ENCODE measurements around the gene NLGN1.

The NLGN1 gene

DNA sequence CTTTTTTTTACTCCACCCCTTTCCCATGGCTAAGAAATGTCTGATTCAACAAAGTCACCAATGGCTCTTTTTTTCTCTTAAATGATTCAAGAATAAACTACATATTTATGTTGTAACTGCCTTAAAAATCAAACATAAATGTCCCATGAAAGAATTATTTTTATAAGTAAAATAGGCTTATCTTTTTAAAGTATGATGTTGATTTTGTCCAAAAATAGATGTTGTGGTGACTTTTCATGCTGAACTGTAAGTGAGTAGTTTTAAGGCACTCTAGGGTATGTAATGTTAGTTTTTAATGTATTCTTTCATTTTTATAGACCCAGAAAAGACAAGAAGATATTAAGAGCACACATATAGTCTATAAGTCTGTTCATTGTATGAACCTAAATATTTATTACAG, 594.9 kb downstream of the NLGN1 start:
- TF ChIP-seq GATA3 (IDR thresholded peaks at IDR 0.05; ENCODE audit: low read depth, low read length) (no peak), GATA2 (IDR thresholded peaks at IDR 0.05; ENCODE audit: low read depth, low read length) (no peak)

- TF ChIP-seq GATA3 (IDR thresholded peaks at IDR 0.05; ENCODE audit: low read depth, low read length) = no peak
- TF ChIP-seq GATA2 (IDR thresholded peaks at IDR 0.05; ENCODE audit: low read depth, low read length) = no peak
Measured at GRCh38 chr3:173993299-173993698, 595.8 kb downstream of the NLGN1 start.

GRCh38 chr3:174000675-174001074, 603.1 kb downstream of the NLGN1 start:
- TF ChIP-seq GATA3 (IDR thresholded peaks at IDR 0.05; ENCODE audit: low read depth, low read length) = no peak
- no peak for TF ChIP-seq GATA2 (IDR thresholded peaks at IDR 0.05; ENCODE audit: low read depth, low read length)

GRCh38 chr3:174002543-174002942, 605.0 kb downstream of the NLGN1 start:
- no peak for TF ChIP-seq GATA3 (IDR thresholded peaks at IDR 0.05; ENCODE audit: low read depth, low read length)
- no peak for TF ChIP-seq GATA2 (IDR thresholded peaks at IDR 0.05; ENCODE audit: low read depth, low read length)

DNA sequence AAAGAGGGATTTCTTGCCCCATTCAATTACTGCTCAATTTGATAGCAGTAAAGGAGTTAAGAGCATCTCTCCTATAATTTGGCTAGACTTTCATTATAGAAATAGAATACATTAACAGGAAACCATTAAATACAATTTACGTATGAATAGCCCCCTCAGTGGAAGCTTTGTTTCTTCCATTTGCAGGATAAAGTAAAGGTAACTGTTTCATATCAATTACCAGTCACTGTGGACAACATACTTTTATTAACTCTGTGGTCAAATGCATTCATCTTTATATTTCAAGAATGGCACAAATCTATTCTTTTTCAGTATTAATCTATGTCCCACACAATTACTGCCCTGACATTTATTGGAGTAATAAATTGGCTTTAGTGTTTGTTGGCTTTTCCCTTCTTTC, 613.4 kb downstream of the NLGN1 start:
- TF ChIP-seq GATA2 (IDR thresholded peaks at IDR 0.05; ENCODE audit: low read depth, low read length) (no peak), GATA3 (IDR thresholded peaks at IDR 0.05; ENCODE audit: low read depth, low read length) (no peak)

DNA sequence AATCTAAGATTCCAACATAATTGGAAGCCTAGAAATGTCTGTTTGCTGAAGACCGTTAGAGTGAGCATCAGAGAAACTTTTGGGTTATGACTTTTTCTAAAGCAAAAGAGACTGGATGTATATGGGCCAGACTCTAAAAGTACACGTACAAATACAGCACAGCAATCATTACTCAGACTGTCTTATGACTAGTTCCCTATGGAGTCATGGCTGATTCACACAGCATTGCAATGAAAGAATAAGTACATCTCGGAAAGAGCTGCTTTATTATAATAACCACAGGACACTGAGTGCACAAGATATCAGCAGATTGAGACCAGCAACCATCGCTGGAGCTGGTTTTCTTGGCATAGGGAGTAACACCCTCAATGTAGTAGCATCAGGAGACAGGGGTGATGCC, 618.6 kb downstream of the NLGN1 start:
- TF ChIP-seq GATA3 (IDR thresholded peaks at IDR 0.05; ENCODE audit: low read depth, low read length) = no peak
- no peak for TF ChIP-seq GATA2 (IDR thresholded peaks at IDR 0.05; ENCODE audit: low read depth, low read length)

- TF ChIP-seq GATA3 (IDR thresholded peaks at IDR 0.05; ENCODE audit: low read depth, low read length) = no peak
- no peak for TF ChIP-seq GATA2 (IDR thresholded peaks at IDR 0.05; ENCODE audit: low read depth, low read length)
Measured at GRCh38 chr3:174020156-174020555, 622.6 kb downstream of the NLGN1 start.

GRCh38 chr3:174023421-174023820, 625.9 kb downstream of the NLGN1 start:
- TF ChIP-seq GATA2 (IDR thresholded peaks at IDR 0.05; ENCODE audit: low read depth, low read length) (no peak), GATA3 (IDR thresholded peaks at IDR 0.05; ENCODE audit: low read depth, low read length) (no peak)

GRCh38 chr3:174028673-174029072, 631.1 kb downstream of the NLGN1 start:
- TF ChIP-seq GATA2 (IDR thresholded peaks at IDR 0.05; ENCODE audit: low read depth, low read length) (no peak), GATA3 (IDR thresholded peaks at IDR 0.05; ENCODE audit: low read depth, low read length) (no peak)

DNA sequence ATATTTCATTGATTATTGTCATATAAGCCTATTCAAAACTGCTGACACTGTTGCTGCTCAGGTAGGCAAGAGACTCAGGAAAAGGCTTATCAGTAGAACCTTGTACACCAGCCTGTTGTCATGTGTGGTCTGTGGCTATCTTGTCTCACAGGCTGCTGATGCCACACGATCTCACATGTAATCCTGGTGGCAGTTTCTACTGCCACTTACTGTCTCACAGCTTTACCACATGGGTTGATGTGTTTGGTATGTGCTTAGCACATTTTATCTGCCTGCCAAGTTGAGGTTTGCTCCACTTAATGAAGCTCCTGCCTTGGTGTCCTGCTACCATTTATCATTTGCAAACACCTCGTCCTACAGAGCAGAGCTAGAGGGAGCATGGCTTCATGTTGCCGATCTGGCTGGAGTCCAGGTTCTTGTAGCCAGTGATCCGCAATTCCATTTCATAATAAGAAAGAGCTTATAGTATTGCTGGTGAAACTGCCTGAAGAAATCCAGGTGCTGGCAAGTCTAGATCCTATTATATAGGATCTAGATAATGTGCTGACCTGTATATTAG, 637.9 kb downstream of the NLGN1 start:
- TF ChIP-seq GATA3 (IDR thresholded peaks at IDR 0.05; ENCODE audit: low read depth, low read length) (no peak), GATA2 (IDR thresholded peaks at IDR 0.05; ENCODE audit: low read depth, low read length) (no peak)

- TF ChIP-seq GATA3 (IDR thresholded peaks at IDR 0.05; ENCODE audit: low read depth, low read length) (peak; percentile 14; the same call in 1 of the 2 replicates), GATA2 (IDR thresholded peaks at IDR 0.05; ENCODE audit: low read depth, low read length) (no peak)
Measured at GRCh38 chr3:174046311-174046710, 648.8 kb downstream of the NLGN1 start.

- TF ChIP-seq GATA3 (IDR thresholded peaks at IDR 0.05; ENCODE audit: low read depth, low read length) (peak; percentile 86), GATA2 (IDR thresholded peaks at IDR 0.05; ENCODE audit: low read depth, low read length) (peak; percentile 73)
Measured at GRCh38 chr3:174049472-174049871, 651.9 kb downstream of the NLGN1 start.

DNA sequence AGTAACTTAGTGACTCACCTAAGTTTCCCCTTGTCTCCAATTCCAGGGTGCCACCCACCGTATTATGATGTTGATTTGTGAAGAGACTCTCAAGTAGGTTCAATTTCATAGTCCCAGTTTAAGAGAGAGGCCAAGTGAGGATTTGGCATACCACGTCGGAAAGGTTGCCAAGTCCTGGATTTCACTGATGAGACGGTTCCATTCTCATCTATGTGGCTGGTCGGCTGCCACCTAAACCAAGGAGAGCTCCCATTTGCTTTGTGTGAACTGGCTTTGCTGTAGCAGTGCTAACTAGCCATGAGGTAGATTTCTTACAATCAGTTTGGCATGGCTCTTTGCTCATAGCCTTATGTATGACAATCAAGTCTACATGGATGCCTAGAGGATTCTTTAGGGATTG, 653.6 kb downstream of the NLGN1 start:
- TF ChIP-seq GATA3 (IDR thresholded peaks at IDR 0.05; ENCODE audit: low read depth, low read length) (no peak), GATA2 (IDR thresholded peaks at IDR 0.05; ENCODE audit: low read depth, low read length) (no peak)

DNA sequence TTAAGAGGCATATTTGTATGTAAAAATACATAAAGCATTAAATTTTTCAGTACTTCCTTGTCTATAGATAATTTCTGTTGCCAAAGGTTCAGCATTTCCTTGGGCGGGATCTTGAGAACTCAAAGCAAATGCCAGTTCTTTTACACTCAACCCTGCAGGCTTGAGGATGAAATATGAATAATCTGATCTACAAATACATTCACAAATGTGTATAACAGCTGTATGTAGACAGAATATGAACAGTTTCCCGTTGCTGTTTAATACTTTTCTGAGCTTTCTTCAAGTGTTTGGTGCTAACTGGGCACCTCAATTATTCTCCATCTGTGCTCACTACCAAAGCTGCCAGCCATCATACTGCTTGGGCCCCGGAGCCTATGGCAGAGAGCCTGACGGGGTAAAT, 661.3 kb downstream of the NLGN1 start:
- no peak for TF ChIP-seq GATA3 (IDR thresholded peaks at IDR 0.05; ENCODE audit: low read depth, low read length)
- TF ChIP-seq GATA2 (IDR thresholded peaks at IDR 0.05; ENCODE audit: low read depth, low read length) = no peak

DNA sequence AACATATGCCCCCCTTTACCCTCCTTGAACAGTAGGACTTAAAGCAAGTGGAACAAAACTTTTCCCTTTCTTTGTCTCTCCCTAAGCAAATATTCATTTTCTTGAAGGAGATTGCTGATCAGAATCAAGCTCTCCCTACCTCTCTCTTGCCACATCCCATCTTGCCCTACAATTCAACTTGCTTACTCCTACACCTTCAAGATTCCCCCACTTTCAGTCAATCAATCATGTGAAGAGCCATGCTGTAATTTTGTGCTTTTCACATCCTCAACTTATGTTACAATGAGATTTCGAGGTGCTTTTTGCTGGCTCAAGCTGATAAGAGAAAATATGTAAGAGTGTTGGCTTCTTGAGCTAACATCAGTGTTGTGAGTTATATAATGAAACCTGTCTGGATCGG, 662.9 kb downstream of the NLGN1 start:
- no peak for TF ChIP-seq GATA2 (IDR thresholded peaks at IDR 0.05; ENCODE audit: low read depth, low read length)
- TF ChIP-seq GATA3 (IDR thresholded peaks at IDR 0.05; ENCODE audit: low read depth, low read length) = no peak

GRCh38 chr3:174061162-174061561, 663.6 kb downstream of the NLGN1 start:
- TF ChIP-seq GATA3 (IDR thresholded peaks at IDR 0.05; ENCODE audit: low read depth, low read length) (no peak), GATA2 (IDR thresholded peaks at IDR 0.05; ENCODE audit: low read depth, low read length) (no peak)

Measured in SH-SY5Y (cell line).